LNCAP (cell line): ENCODE data around the gene NCMAP.

Source experiments
- CTCF ChIP-seq: fragments of 450-650 bp; IDR thresholded peaks from 2 replicates; pipeline ENCODE4 v1.5.1; 2017; ENCODE audit warnings: mild to moderate bottlenecking

Gene NCMAP

GRCh38 chr1:24586119-24586518 is 30.2 kb downstream of the NCMAP start:
- TF ChIP-seq CTCF = no peak

GRCh38 chr1:24586970-24587820 is 31.3 kb downstream of the NCMAP start:
- peak; percentile 55 for TF ChIP-seq CTCF

- TF ChIP-seq CTCF = no peak
These were observed 32.7 kb downstream of the NCMAP start for GRCh38 chr1:24588573-24588972.

DNA sequence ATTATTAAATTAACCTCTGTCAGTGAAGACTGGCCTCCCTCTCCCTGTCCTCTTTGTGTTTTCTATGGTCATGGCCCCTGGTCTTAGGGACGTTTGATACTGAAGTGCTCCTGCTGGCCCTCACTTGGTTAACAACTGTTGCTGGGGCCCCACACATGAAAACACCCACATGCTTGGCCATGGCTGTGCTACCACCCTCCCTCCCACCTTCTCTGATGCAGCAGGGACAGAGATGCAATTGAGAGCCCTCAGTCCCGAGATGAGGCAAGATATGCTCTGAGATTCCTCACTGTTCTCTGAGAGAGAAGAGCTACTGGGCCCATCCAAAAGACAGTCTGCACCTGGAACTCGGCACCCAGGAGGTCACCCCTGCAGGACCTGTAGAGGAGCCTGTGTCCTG is 33.3 kb downstream of the NCMAP start:
- TF ChIP-seq CTCF = no peak

DNA sequence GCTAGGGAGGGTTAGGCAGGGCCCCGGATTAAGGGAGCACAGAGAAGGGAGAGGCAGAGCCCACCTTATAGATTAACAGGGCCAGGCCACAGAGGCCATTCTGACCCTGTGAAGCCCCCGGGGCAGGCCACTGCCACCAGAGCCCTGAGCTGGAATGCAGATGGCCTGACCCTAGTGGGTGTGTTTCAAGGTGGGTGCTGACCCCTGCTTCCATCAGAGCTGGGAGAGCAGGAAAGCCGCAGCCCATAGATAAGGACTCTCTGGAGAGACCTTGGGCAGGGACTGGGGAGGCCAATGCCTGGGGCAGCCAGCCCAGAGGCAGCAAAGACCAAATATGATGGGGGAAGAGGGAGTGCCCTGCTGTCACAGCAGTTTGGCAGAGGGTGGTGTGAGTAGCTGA is 35.9 kb downstream of the NCMAP start:
- no peak for TF ChIP-seq CTCF

DNA sequence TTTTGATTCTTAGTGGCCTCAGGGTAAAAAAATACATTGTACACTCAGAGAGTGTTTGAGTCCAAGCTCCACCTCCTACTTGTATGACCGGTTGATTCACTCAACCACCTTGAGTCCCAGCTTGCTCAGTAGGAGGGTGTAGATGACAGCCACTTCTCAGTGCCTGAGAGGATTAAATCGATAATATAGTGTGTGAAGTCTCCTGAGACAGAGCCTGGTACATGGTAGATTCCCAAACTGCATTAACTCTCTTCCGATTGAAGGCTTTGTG is 38.4 kb downstream of the NCMAP start:
- no peak for TF ChIP-seq CTCF

GRCh38 chr1:24596401-24596880 is 40.6 kb downstream of the NCMAP start:
- TF ChIP-seq CTCF = no peak

- no peak for TF ChIP-seq CTCF
These were observed 43.4 kb downstream of the NCMAP start for GRCh38 chr1:24599265-24599664.
